HepG2 (cell line): Measurements from ENCODE around the gene NINL. TPM values are rescaled to one million over a fixed set of nuclear protein-coding genes. Genes with fewer than 3 reads are reported as not detected.

Source experiments
- ERF ChIP-seq: IDR thresholded peaks from 2 replicates; pipeline ENCODE4 v1.6.1; 2018; ENCODE audit warnings: missing biosample characterization, missing genetic modification reagents
- FIP1L1 ChIP-seq: fragments of 200-400 bp; formaldehyde crosslinking; IDR thresholded peaks from 2 replicates; pipeline ENCODE4 v1.6.1; 2018; ENCODE audit warnings: low read depth, mild to moderate bottlenecking, low read length, moderate library complexity, borderline replicate concordance; ENCODE audit not compliant: insufficient read depth
- IKZF4 ChIP-seq: sonication (generic); formaldehyde crosslinking; IDR thresholded peaks from 2 replicates; pipeline ENCODE4 v1.5.1; 2020; ENCODE audit warnings: borderline replicate concordance, mild to moderate bottlenecking, low read depth, missing genetic modification reagents; ENCODE audit errors: not compliant biosample characterization
- ONECUT2 ChIP-seq: sonication (generic); formaldehyde crosslinking; IDR thresholded peaks from 2 replicates; pipeline ENCODE4 v1.4.0; 2020; ENCODE audit warnings: missing genetic modification reagents
- RCOR2 ChIP-seq: IDR thresholded peaks from 2 replicates; pipeline ENCODE4 v1.6.1; 2016; ENCODE audit warnings: missing biosample characterization, missing genetic modification reagents
- SRY ChIP-seq: sonication (generic); formaldehyde crosslinking; IDR thresholded peaks from 2 replicates; pipeline ENCODE4 v1.8.0; 2022; ENCODE audit warnings: mild to moderate bottlenecking, missing genetic modification reagents
- ZNF274 ChIP-seq: sonication (generic); formaldehyde crosslinking; IDR thresholded peaks from 2 replicates; pipeline ENCODE4 v1.5.1; 2020; ENCODE audit warnings: mild to moderate bottlenecking, missing genetic modification reagents
- ZNF878 ChIP-seq: sonication (generic); formaldehyde crosslinking; IDR thresholded peaks from 2 replicates; pipeline ENCODE4 v1.8.1; 2023; ENCODE audit warnings: mild to moderate bottlenecking, missing genetic modification reagents, moderate library complexity
- polyA plus RNA-seq, 8 experiments: library from polyadenylated mRNA; depleted of rRNA in 3 of 8; stranded (reverse) in 7 of 8; unstranded in 1 of 8; fragments of >200 nt; fragmentation: Illumina TruSeq in 4 of 8; extraction: Trizol in 4 of 8; gene quantifications; 2 replicates each; pipeline versions ENCODE4 v1.2.1 to v1.2.3, GENCODE V29; 2011 to 2016; ENCODE audit warnings: low read depth in 4 of 8, missing spikeins in 1 of 8, mixed read lengths in 1 of 8; ENCODE audit not compliant: insufficient read depth in 1 of 8
- total RNA-seq, 5 experiments: library from RNA; depleted of rRNA; stranded (reverse); fragments of >200 nt; fragmentation: Illumina TruSeq; extraction: Trizol; gene quantifications; 2 replicates each; pipeline ENCODE4 v1.2.3, GENCODE V29; 2016; ENCODE audit warnings: low read depth in 1 of 5
- TF ChIP-seq, protein P1 (sequence below): sonication (generic); formaldehyde crosslinking; IDR thresholded peaks from 2 replicates; pipeline ENCODE4 v1.8.1; 2023; ENCODE audit warnings: mild to moderate bottlenecking, missing genetic modification reagents
- TF ChIP-seq, protein P2 (sequence below): sonication (generic); formaldehyde crosslinking; IDR thresholded peaks from 2 replicates; pipeline ENCODE4 v1.4.0; 2020; ENCODE audit warnings: mild to moderate bottlenecking, missing genetic modification reagents
- TF ChIP-seq, protein P3 (sequence below): sonication (generic); formaldehyde crosslinking; IDR thresholded peaks from 2 replicates; pipeline ENCODE4 v1.4.0; 2020; ENCODE audit warnings: missing genetic modification reagents, borderline replicate concordance
- TF ChIP-seq, protein P4 (sequence below): IDR thresholded peaks from 2 replicates; pipeline ENCODE4 v1.6.1; 2016; ENCODE audit warnings: low read depth, missing genetic modification reagents, missing compliant biosample characterization

Gene NINL
- total and polyA plus RNA-seq, 2 of the 13 experiments (the other 11 are each of a cell fraction or from before 2014, with no cell fraction given) = 32.3 to 34.3 TPM

DNA sequence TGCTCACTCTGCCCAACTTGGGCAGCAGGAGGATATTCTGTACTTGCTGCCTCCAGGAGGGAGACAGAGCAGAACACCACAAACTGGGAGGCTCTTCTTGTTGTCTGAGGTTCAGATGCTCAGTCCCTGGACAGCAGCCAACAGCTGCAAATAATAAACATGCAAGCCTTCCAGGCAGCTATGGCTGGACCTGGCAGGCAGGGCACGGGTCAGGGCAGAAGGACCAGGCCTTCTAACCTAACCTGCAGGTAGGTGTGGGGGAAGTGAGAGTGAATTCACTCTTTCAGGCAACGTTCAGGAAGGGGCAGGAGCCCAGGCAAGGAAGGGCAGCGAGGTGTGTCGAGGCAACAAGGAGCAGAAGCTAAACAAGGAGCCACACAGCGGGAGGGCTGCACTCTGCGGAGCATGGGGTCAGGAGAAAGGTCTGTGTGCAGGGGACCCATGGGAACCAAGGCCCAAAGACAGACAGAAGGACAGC, 31.5 kb downstream of the NINL start (continued):
- TF ChIP-seq, protein P1, sequence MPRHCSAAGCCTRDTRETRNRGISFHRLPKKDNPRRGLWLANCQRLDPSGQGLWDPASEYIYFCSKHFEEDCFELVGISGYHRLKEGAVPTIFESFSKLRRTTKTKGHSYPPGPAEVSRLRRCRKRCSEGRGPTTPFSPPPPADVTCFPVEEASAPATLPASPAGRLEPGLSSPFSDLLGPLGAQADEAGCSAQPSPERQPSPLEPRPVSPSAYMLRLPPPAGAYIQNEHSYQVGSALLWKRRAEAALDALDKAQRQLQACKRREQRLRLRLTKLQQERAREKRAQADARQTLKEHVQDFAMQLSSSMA (CRISPR knock-in tag) = no peak
- TF ChIP-seq, protein P2, sequence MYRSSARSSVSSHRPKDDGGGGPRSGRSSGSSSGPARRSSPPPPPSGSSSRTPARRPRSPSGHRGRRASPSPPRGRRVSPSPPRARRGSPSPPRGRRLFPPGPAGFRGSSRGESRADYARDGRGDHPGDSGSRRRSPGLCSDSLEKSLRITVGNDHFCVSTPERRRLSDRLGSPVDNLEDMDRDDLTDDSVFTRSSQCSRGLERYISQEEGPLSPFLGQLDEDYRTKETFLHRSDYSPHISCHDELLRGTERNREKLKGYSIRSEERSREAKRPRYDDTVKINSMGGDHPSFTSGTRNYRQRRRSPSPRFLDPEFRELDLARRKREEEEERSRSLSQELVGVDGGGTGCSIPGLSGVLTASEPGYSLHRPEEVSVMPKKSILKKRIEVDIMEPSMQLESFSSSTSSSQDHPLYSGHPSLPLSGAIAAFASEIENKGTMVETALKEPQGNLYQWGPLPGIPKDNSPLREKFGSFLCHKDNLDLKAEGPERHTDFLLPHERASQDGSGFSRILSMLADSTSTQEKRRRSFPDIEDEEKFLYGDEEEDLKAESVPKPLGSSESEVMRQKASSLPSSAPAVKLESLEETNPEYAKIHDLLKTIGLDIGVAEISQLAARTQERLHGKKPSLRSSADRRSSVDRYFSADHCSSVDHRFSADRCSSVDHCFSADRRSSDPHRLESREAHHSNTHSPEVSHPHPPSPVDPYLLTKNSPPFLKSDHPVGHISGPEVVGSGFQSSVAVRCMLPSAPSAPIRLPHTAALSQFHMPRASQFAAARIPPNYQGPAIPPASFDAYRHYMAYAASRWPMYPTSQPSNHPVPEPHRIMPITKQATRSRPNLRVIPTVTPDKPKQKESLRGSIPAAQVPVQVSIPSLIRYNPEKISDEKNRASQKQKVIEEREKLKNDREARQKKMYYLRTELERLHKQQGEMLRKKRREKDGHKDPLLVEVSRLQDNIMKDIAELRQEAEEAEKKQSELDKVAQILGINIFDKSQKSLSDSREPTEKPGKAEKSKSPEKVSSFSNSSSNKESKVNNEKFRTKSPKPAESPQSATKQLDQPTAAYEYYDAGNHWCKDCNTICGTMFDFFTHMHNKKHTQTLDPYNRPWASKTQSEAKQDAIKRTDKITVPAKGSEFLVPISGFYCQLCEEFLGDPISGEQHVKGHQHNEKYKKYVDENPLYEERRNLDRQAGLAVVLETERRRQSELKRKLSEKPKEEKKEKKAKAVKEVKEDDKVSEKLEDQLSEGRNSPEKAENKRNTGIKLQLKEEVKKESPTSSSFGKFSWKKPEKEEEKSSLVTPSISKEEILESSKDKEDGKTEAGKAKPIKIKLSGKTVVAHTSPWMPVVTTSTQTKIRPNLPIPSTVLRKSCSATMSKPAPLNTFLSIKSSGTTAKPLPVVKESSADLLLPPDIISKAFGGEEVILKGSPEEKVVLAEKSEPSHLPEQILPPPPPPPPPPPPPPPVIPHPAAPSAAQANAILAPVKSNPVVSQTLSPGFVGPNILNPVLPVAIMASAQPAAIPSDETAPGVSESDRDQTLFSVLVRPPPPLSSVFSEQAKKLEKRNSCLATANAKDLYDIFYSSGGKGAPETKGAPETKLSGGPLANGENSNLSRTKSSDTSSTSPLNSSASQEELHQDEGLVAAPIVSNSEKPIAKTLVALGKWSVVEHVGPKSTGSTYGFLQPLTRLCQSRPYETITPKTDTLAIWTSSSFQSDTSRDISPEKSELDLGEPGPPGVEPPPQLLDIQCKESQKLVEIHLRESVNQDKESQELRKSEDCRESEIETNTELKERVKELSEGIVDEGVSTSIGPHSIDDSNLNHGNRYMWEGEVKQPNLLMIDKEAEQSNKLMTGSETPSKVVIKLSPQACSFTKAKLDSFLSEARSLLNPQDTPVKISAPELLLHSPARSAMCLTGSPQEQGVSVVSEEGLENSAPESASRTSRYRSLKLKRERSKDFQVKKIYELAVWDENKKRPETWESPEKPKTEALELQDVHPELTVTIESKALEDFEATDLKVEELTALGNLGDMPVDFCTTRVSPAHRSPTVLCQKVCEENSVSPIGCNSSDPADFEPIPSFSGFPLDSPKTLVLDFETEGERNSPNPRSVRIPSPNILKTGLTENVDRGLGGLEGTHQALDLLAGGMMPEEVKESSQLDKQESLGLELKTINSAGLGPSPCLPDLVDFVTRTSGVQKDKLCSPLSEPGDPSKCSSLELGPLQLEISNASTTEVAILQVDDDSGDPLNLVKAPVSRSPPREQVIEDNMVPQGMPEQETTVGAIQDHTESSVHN (CRISPR knock-in tag) = no peak
- no peak for TF ChIP-seq IKZF4 (CRISPR knock-in tag)
- TF ChIP-seq, protein P3, sequence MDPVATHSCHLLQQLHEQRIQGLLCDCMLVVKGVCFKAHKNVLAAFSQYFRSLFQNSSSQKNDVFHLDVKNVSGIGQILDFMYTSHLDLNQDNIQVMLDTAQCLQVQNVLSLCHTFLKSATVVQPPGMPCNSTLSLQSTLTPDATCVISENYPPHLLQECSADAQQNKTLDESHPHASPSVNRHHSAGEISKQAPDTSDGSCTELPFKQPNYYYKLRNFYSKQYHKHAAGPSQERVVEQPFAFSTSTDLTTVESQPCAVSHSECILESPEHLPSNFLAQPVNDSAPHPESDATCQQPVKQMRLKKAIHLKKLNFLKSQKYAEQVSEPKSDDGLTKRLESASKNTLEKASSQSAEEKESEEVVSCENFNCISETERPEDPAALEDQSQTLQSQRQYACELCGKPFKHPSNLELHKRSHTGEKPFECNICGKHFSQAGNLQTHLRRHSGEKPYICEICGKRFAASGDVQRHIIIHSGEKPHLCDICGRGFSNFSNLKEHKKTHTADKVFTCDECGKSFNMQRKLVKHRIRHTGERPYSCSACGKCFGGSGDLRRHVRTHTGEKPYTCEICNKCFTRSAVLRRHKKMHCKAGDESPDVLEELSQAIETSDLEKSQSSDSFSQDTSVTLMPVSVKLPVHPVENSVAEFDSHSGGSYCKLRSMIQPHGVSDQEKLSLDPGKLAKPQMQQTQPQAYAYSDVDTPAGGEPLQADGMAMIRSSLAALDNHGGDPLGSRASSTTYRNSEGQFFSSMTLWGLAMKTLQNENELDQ = no peak
- TF ChIP-seq RCOR2 (CRISPR knock-in tag) = no peak
- TF ChIP-seq, protein P4, sequence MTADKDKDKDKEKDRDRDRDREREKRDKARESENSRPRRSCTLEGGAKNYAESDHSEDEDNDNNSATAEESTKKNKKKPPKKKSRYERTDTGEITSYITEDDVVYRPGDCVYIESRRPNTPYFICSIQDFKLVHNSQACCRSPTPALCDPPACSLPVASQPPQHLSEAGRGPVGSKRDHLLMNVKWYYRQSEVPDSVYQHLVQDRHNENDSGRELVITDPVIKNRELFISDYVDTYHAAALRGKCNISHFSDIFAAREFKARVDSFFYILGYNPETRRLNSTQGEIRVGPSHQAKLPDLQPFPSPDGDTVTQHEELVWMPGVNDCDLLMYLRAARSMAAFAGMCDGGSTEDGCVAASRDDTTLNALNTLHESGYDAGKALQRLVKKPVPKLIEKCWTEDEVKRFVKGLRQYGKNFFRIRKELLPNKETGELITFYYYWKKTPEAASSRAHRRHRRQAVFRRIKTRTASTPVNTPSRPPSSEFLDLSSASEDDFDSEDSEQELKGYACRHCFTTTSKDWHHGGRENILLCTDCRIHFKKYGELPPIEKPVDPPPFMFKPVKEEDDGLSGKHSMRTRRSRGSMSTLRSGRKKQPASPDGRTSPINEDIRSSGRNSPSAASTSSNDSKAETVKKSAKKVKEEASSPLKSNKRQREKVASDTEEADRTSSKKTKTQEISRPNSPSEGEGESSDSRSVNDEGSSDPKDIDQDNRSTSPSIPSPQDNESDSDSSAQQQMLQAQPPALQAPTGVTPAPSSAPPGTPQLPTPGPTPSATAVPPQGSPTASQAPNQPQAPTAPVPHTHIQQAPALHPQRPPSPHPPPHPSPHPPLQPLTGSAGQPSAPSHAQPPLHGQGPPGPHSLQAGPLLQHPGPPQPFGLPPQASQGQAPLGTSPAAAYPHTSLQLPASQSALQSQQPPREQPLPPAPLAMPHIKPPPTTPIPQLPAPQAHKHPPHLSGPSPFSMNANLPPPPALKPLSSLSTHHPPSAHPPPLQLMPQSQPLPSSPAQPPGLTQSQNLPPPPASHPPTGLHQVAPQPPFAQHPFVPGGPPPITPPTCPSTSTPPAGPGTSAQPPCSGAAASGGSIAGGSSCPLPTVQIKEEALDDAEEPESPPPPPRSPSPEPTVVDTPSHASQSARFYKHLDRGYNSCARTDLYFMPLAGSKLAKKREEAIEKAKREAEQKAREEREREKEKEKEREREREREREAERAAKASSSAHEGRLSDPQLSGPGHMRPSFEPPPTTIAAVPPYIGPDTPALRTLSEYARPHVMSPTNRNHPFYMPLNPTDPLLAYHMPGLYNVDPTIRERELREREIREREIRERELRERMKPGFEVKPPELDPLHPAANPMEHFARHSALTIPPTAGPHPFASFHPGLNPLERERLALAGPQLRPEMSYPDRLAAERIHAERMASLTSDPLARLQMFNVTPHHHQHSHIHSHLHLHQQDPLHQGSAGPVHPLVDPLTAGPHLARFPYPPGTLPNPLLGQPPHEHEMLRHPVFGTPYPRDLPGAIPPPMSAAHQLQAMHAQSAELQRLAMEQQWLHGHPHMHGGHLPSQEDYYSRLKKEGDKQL = no peak
- no peak for TF ChIP-seq ZNF878 (CRISPR knock-in tag)
- no peak; the same call in 1 of the 2 replicates for TF ChIP-seq ZNF274 (CRISPR knock-in tag)
- no peak for TF ChIP-seq FIP1L1
- no peak for TF ChIP-seq SRY (CRISPR knock-in tag)
- TF ChIP-seq ONECUT2 = no peak
- TF ChIP-seq ERF (CRISPR knock-in tag) = 0 out of 2 replicates have a peak, but pooled peaks have one; percentile 22
